ENCODE measurements around the gene ZNF525. TPM values are rescaled to one million over a fixed set of nuclear protein-coding genes. Genes with fewer than 3 reads are reported as not detected.
"Not testable (repeated sequence)": the region's sequence is repeated elsewhere in the genome, so short reads cannot be mapped to it uniquely, and the experiment has no call there.

ZNF525 gene
- polyA plus RNA-seq, 3 donors from 2014 or later: 4.8 to 10.9 TPM; not detected in 1

DNA sequence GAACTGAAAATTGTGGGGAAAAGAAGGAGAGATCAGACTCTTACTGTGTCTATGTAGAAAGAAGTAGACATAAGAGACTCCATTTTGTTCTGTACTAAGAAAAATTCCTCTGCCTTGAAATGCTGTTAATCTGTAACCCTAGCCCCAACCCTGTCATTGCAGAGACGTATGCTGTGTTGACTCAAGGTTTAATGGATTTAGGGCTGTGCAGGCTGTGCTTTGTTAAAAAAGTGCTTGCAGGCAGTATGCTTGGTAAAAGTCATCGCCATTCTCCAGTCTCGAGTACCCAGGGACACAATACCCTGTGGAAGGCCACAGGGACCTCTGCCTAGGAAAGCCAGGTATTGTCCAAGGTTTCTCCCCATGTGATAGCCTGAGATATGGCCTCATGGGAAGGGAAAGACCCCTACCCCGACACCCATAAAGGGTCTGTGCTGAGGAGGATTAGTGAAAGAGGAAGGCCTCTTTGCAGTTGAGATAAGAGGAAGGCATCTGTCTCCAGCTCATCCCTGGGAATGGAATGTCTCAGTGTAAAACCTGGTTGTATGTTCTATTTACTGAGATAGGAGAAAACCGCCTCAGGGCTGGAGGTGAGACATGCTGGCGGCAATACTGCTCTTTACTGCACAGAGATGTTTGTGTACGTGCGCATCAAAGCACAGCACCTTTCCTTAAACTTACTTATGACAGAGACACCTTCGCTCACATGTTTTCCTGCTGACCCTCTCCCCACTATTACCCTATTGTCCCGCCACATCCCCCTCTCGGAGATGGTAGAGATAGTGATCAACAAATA, 55.2 kb downstream of the ZNF525 start:
- not testable (repeated sequence) for H3K27me3 Mint-ChIP-seq (ENCODE audit: low read depth in 3 of 3); H3K4me3 Mint-ChIP-seq; H3K4me1 Mint-ChIP-seq; DNase-seq; H3K27ac Mint-ChIP-seq; H3K36me3 Mint-ChIP-seq
- peaks cover 16 to 37% (median 20%) of the 10 kb centered on the region in 6 donors for H3K9me3 Mint-ChIP-seq

DNA sequence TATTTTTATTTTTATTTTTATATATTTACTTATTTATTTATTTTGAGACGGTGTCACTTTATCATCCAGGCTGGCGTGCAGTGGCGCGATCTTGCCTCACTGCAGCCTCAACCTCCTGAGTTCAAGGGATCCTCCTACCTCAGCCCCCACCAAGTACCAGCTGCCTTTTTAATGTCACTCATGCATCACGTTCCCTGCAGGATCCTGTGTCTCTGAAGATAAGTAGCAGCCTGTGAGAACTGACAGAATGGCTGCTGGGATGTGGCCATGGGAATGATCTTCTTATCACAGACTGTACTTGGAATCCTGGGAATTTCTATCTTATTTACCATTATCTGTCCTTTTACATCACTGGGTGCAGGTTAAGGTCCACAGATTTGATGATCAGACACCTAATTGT, 57.0 kb downstream of the ZNF525 start:
- no peak overlapping the region for H3K27ac Mint-ChIP-seq

DNA sequence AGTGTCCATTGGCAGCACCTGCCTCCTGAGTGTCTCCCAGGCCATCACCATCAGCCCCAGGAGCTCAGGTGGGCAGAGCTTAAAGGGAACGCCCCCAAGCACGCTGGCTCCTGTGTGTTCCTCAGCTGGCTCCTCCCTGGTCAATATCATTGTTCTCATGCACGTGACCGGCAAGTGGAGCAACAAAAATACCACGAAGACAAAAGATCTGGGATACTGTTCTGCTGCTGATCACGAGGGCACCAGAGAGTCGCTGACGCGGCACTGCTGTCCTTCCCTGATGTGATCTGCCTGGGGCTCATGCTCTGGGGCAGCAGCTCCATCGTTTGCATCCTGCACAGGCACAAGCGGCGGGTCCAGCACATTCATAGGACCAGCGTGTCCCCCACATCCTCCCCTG, 57.6 kb downstream of the ZNF525 start:
- not testable (repeated sequence) for H3K27ac Mint-ChIP-seq; DNase-seq; H3K27me3 Mint-ChIP-seq (ENCODE audit: low read depth in 3 of 3); H3K36me3 Mint-ChIP-seq; H3K4me1 Mint-ChIP-seq; H3K4me3 Mint-ChIP-seq
- H3K9me3 Mint-ChIP-seq: peaks cover 0 to 18% (median 2%) of the 10 kb centered on the region in 6 donors

More for the DNA sequence above, 57.0 kb downstream of the ZNF525 start:
- no peak for DNase-seq
- Mint-ChIP-seq H3K9me3 (peaks cover 1 to 22% (median 5%) of the 10 kb centered on the region in 6 donors), H3K4me1 (peaks cover 0 to 2% of the 10 kb centered on the region in 2 donors), H3K4me3 (no peak overlapping the region), H3K36me3 (peaks cover 0 to under 1% (median 0%) of the 10 kb centered on the region in 3 donors), H3K27me3 (ENCODE audit: low read depth in 3 of 3) (peaks cover 1 to 5% (median 1%) of the 10 kb centered on the region in 3 donors)

DNA sequence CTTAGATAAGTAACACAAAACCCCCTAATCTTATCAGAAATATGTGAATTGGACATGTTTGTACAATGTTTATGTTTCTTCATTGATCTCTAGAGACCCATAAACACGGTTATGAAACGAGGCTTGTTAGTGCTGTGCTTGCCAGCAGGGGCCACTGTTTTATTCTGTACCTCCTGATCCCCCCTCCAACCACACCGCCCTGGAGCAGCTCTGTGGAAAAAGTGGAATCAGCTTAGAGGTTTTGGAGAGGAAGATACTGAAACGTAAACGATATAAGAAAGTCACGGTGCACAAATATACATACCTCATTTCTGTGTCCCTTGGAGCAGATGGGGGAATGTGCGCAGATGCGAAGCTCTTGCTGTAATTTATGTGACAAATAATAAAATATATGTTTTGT, 58.2 kb downstream of the ZNF525 start:
- not testable (repeated sequence) for H3K27me3 Mint-ChIP-seq (ENCODE audit: low read depth in 3 of 3); H3K4me1 Mint-ChIP-seq; H3K4me3 Mint-ChIP-seq; H3K27ac Mint-ChIP-seq; H3K36me3 Mint-ChIP-seq; DNase-seq
- H3K9me3 Mint-ChIP-seq: peaks cover 0 to 14% (median 0%) of the 10 kb centered on the region in 6 donors

DNA sequence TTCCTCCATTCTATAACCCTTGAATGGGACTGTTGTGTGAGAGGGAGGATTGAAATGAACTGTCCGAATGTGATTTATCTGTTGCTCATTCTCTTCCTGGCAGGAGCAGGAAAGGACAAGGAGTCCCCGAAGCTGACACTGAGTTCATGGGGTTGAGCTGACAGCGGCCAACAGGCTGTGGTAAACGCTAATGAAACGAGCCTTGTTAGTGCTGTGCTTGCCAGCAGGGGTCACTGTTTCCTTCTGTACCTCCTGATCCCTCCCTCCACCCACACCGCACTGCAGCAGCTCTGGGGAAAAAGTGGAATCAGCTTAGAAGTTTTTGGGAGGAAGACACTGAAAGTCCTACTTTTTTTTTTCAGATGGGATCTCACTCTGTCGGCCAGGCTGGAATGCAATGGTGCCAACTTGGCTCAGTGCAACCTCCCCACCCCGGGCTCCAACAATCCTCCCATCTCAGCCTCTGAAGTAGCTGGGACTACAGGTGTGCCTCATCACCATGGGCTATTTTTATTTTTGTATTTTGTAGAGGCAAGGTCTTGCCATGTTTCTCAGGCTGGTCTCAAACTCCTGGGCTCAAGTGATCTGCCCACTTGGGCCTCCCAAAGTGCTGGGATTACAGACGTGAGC, 59.6 kb downstream of the ZNF525 start:
- H3K36me3 Mint-ChIP-seq: no peaks in the 10 kb centered on the region
- H3K4me1 Mint-ChIP-seq: peaks cover 0 to 2% of the 10 kb centered on the region in 2 donors
- H3K27ac Mint-ChIP-seq: no peak overlapping the region
- H3K4me3 Mint-ChIP-seq: no peak overlapping the region
- peaks cover 0 to 5% (median 0%) of the 10 kb centered on the region in 6 donors for H3K9me3 Mint-ChIP-seq
- DNase-seq: peak; percentile 54 to 66 (median 65)
- H3K27me3 Mint-ChIP-seq (ENCODE audit: low read depth in 3 of 3): peaks cover 0 to 5% (median 1%) of the 10 kb centered on the region in 3 donors

DNA sequence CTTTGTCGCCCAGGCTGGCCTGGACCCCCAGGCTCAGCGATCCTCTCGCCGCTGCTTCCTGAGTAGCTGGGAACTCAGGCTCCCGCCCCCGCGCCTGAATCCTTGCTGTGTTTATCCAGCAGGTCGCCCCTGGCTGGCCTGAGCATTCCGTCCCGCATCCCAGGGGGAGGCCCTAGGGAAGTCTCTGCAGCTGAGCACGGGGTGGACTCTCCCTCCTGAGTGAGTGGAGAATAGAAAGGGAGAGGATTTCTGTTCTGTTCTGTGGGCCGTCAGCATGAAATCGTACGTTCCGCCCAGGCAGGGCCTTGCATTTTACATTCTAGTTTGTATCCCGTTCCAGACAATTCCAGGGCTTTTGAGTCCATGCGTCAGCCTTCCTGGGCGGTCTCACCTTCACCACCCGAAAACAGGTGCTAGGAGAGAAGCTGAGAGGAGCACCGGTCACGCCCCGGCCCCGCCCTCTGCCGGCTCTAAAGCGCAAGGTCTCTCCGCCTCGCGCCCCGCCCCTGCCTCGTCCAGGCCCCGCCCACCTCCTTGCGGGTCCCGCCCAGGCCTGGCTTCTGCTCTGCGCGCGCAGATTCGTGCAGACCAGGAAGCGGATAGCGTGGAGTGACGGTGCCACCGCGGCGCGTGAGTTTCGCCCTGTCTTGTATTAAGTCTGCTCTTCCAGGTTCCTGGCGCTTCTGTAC, 66.0 kb downstream of the ZNF525 start, which contains the start of gene ZNF761:
TSS of gene ZNF761 (plus strand) at position 586 of the 689 bp plus-strand sequence. CDS start 15,285 bp downstream, outside the sequence.
- peak within 1 kb of the TSS; percentile 96 to 99 (median 98) for H3K4me3 Mint-ChIP-seq
- H3K27me3 Mint-ChIP-seq (ENCODE audit: low read depth in 3 of 3): peaks cover 0 to 5% (median 3%) of the 10 kb centered on the region in 3 donors
- peaks cover 17 to 28% (median 23%) of the 10 kb centered on the region in 3 donors for H3K36me3 Mint-ChIP-seq
- peak within 1 kb of the TSS; percentile 96 to 99 (median 97) for H3K27ac Mint-ChIP-seq
- H3K9me3 Mint-ChIP-seq: peaks cover 0 to 4% (median 0%) of the 10 kb centered on the region in 6 donors
- peak; percentile 97 for DNase-seq
- peaks cover 33 to 46% of the 10 kb centered on the region in 2 donors for H3K4me1 Mint-ChIP-seq

DNA sequence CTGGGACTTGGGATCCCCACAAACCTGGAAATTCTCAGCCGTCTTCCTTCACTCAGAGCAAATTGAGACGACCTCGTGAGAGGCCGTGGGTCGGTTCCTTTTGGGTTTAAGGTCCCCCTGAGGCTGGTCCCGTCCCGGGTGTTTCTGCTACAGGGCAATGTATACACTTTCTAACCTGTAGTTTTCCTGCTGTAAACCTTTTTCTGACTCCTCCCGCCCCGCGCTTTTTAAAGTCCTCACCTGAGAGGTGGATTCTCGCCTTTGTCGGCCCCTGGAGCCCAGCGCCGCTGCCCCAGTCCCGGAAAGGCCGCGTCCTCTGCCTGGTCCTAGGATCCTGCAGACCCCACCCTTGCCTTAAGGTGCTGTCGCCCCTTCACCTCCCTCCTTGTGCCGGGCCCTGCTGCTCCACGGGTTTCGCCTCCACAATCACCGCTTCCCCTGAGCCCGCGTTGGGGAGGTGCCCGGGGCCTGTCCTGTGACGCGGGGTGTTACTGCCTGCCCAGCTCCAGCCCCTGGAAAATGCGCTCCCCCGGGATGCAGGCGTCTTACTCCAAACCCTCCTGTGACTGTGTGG, 66.7 kb downstream of the ZNF525 start:
- Mint-ChIP-seq H3K27ac (peak overlapping the region; percentile 96 to 99 (median 97)), H3K4me1 (peaks cover 33 to 46% of the 10 kb centered on the region in 2 donors), H3K9me3 (peaks cover 0 to 4% (median 0%) of the 10 kb centered on the region in 6 donors), H3K27me3 (ENCODE audit: low read depth in 3 of 3) (peaks cover 0 to 5% (median 3%) of the 10 kb centered on the region in 3 donors), H3K4me3 (peak overlapping the region; percentile 96 to 99 (median 98)), H3K36me3 (peaks cover 18 to 32% (median 28%) of the 10 kb centered on the region in 3 donors)
- DNase-seq: no peak

Other genes starting within 250 kb of the ZNF525 start
- gene ZNF415, start 232.8 kb upstream of the ZNF525 start, polyA plus RNA-seq: 1 to 10 TPM; 3.1 to 7.3 (median 6.0) TPM
- gene ZNF347, start 206.7 kb upstream of the ZNF525 start, polyA plus RNA-seq: 1 to 10 TPM; 2.1 to 9.2 (median 3.2) TPM
- gene ZNF665, start 172.3 kb upstream of the ZNF525 start, polyA plus RNA-seq: 10 to 100 TPM in 2 of 3 donors, 1 to 10 TPM in 1; 7.6 to 12.8 (median 11.2) TPM
- 10 to 100 TPM; 16.6 to 36.1 (median 30.6) TPM for gene ZNF677, start 110.8 kb upstream of the ZNF525 start, polyA plus RNA-seq
- not detected for gene VN1R2, start 107.4 kb upstream of the ZNF525 start, polyA plus RNA-seq
- gene VN1R4, start 98.0 kb upstream of the ZNF525 start, polyA plus RNA-seq: not detected
- gene ZNF845, start 32.0 kb upstream of the ZNF525 start, polyA plus RNA-seq: 1 to 10 TPM; 3.1 to 8.8 (median 6.4) TPM
- 10 to 100 TPM in 1 of 3 donors, 1 to 10 TPM in 2; 5.2 to 13.0 (median 8.7) TPM for gene ZNF765, start 29.4 kb downstream of the ZNF525 start, polyA plus RNA-seq
- 1 to 10 TPM; 4.4 to 8.9 (median 6.9) TPM for gene ZNF761, start 66.3 kb downstream of the ZNF525 start, polyA plus RNA-seq
- gene ZNF813, start 102.0 kb downstream of the ZNF525 start, polyA plus RNA-seq: 1 to 10 TPM; 1.6 to 6.1 (median 2.7) TPM
- gene ZNF331, start 172.4 kb downstream of the ZNF525 start, polyA plus RNA-seq: 10 to 100 TPM; 11.8 to 35.8 (median 21.8) TPM